Mammary epithelial cell (primary cell): Measurements from ENCODE around the gene SCNN1A.

Source experiments
- EZH2 ChIP-seq: IDR thresholded peaks from 2 replicates; pipeline ENCODE4 v1.6.1; 2012; ENCODE audit warnings: low read length, inconsistent platforms, borderline replicate concordance
- TF ChIP-seq, protein P1 (sequence below), 2 donors: IDR thresholded peaks in 1 of 2; conservative IDR thresholded peaks in 1 of 2; 2 replicates each; pipeline ENCODE4 v1.5.1; 2011 to 2012; ENCODE audit warnings: inconsistent platforms in 2 of 2, low read length in 2 of 2, mild to moderate bottlenecking in 2 of 2, control low read depth in 1 of 2, low read depth in 1 of 2; ENCODE audit not compliant: insufficient read depth in 1 of 2; ENCODE audit errors: extremely low read depth in 1 of 2

DNA sequence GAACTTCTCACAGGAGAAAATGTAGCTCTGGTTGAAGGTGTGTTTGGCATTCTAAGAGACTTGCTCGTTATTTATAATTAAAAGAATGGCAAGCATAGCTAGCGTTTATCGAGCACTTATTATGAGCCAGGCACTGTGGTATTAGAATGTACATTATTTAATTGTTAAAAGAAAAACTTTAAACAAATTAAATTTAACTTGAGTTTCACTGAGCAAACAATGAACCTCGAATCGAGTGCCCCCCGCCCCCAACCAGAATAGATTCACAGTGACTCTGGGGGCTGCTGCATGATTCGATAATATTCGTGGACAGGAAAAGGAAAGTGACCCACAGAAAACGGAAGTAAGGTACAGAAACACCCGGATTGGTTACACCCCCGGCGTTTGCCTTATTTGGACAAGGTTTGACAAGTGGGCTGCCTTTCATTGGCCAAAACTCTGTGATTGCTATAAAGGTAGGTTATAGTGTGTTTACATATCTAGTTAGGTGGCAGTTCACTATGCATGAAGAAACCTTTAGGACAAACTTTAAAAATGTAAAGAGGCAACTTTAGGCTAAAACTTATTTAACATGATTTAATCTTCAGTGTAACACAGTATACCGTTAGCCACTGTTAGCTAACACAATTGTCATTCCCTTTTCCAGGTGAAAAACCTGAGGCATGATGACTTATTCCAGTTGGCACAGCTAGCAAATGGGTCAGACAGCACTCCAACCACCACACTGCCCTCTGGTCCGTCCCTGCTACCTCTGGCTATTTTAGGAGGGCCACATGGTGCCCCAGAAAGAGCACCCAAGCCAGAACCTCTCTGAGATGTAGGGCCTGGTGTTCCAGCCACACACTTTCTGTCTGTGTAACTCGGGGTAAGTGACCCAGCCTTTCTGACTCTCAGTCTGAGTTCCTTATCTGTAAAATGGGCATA, 7.1 kb downstream of the SCNN1A start:
- TF ChIP-seq, protein P1, sequence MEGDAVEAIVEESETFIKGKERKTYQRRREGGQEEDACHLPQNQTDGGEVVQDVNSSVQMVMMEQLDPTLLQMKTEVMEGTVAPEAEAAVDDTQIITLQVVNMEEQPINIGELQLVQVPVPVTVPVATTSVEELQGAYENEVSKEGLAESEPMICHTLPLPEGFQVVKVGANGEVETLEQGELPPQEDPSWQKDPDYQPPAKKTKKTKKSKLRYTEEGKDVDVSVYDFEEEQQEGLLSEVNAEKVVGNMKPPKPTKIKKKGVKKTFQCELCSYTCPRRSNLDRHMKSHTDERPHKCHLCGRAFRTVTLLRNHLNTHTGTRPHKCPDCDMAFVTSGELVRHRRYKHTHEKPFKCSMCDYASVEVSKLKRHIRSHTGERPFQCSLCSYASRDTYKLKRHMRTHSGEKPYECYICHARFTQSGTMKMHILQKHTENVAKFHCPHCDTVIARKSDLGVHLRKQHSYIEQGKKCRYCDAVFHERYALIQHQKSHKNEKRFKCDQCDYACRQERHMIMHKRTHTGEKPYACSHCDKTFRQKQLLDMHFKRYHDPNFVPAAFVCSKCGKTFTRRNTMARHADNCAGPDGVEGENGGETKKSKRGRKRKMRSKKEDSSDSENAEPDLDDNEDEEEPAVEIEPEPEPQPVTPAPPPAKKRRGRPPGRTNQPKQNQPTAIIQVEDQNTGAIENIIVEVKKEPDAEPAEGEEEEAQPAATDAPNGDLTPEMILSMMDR (conservative IDR thresholded peaks at IDR 0.05 in 1 of 2, IDR thresholded peaks at IDR 0.05 in 1 of 2; ENCODE audit: extremely low read depth in 1 of 2, insufficient read depth in 1 of 2, low read depth in 1 of 2, low read length in 2 of 2), result no peak
- TF ChIP-seq EZH2, result no peak
